Activated CD4-positive, alpha-beta T cell treated with anti-CD3 and anti-CD28 coated beads for 4 hours (primary cell): ENCODE data around the gene ZP3.
"Not testable (repeated sequence)": the region's sequence is repeated elsewhere in the genome, so short reads cannot be mapped to it uniquely, and the experiment has no call there.

Experiments
- DNase-seq, 2 donors: peaks; one replicate each; pipeline ENCODE4 v3.0.0-alpha.2; 2020

ZP3 gene

DNA sequence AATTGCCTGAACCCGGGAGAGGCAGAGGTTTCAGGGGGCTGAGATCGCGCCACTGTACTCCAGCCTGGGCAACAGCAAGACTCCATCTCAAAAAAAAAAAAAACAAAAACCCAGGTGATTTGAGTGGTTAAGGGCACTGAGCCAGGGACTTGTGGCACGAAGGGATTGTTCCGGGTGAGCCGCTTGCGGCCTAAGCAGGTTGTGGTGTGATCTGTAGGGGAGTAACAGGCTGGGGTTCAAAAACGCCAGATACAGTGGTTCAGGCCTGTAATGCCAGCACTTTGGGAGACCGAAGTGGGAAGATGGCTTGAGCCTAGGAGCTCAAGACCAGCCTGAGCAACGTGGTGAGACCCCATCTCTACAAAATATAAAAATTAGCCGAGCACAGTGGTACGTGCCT lies 19.1 kb downstream of the ZP3 start:
- peak in 1 of 2 donors; percentile 4 for DNase-seq

DNA sequence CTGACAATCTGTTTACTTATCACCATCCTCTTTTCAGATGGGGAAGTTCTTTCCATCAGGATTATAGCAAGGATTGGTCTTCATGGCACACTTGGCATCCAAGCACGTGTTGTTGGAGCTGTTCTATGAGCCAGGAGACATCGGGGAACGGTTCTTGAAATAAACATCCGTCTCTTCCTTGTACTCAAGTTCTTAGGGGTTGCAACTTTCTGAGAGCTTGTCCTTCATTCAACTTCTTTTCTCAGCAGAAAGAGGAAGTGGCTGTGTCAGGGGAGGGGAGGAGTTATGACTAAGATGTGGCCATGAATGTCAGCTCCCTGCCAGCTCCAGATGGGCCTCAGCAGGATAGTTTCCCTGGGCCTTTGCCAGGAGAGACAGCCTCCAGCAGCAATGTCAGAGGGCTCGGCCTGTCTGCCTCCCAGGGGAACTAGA lies 20.8 kb downstream of the ZP3 start:
- DNase-seq = peak in 1 of 2 donors; percentile 1

GRCh38 chr7:76457017-76457416 lies 32.3 kb downstream of the ZP3 start:
- not testable (repeated sequence) for DNase-seq

DNA sequence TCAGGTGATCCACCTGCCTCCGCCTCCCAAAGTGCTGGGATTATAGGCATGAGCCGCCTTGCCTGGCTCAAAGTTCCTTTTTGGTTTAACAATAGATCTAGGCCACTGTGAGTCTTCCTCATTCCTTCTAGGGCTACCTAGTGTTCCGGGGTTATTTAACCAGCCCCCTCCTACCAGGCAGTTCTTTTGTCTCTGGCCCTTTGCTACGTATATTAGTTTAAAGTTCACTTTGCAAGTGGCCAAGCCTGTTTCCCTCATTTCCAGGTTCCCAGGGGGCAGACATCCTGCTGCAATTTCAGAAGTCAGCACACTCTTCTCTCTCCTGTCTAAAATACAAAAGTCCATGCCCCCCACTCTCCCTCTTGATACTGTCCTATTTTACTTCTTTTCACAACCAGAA lies 33.8 kb downstream of the ZP3 start:
- not testable (repeated sequence) for DNase-seq

DNA sequence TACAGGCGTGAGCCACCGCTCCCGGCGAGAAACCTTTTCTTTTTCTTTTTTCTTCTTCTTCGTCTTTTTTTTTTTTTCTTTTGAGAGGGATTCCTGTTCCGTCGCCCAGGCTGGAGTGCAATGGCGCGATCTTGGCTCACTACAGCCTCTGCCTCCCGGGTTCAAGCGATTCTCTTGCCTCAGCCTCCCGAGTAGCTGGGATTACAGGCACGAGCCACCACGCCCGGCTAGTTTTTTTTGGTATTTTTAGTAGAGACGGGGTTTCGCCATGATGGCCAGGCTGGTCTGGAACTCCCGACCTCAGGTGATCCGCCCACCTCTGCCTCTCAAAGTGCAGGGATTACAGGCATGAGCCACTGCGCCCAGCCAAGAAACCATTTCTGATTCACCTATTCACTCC lies 36.0 kb downstream of the ZP3 start:
- DNase-seq = not testable (repeated sequence)

DNA sequence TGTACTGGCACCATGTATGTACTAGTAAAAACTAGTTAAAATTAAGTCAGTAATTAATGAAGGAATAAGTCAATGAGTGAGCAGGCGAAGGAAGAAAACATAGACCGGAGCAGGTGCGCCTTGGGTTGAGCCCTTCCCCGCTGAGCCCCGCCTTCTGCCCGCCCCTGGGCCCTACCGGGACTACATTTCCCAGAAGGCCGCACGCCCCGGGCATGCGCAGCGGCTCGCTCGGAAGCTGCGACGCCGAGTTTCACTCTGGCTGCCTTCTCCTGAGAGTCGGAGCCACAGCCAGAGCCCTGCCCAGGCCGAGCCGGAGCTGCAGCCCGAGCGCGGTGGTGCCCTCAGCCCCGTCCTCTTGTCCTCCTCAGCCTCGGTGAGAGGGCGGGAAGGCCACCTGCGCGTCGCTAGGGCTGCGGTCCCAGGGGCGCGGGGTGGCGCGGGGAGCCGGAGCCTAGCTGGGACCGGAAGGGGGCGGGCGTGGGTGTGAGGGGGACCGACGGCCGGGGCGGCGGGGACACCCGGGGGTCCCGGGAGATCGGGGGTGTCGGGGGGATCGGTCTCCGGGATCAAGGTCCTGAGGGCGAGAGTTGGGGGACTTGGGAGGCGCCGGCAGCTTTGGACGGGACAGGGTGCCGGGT lies 36.8 kb downstream of the ZP3 start, which contains the start of gene DTX2:
DTX2 (plus strand) TSS at position 246 of the 638 bp plus-strand sequence. CDS start 18,801 bp downstream, outside the sequence.
- DNase-seq = peak; percentile 41 to 58

DNA sequence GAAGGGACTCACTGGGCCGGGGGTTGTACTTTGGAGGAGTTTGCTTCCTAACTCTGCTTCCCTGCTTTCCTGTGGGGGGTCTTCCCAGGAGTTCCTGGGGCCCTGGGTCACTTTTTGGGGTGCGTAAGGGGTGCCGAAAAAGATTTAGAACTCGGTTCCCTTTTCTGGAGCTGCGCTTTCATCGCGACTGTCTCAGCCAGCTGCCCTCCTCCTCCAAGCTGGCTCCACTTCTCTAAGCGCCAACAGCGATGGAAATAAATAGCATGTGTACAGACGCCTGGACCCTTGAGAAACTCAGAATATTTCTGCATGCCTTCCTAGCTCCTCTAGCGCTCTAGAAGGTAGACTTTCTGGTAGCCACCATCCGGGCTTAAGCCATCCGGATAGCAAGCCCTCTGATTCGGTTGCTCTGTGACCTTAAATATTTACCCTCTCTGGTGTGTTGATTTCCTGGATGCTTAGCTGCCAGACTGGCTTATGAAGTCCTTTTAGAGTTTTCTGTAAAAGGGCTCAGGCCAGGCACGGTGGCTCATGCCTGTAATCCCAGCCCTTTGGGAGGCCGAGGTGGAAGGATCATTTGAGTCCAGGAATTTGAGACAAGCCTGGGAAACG lies 37.6 kb downstream of the ZP3 start:
- DNase-seq = not testable (repeated sequence)

DNA sequence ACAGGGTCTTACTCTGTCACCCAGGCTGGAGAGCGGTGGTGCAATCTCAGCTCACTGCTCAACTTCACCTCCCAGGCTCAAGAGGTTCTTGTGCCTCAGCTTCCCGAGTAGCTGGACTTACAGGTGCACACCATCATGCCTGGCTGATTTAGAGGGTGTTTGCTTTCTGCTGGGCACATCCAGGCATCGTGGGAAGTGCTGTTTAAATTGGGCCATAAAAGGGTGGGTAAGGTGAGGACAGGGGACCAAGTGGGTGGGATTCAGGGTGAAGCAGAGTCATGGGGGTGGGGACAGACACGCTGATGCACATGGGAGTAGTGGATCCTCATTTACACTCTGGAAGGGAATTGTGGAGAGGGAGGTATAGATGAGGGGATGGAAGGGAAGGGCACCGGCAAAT lies 40.2 kb downstream of the ZP3 start:
- DNase-seq = not testable (repeated sequence)

- not testable (repeated sequence) for DNase-seq
Observed at GRCh38 chr7:76465950-76466349, 41.2 kb downstream of the ZP3 start.

- not testable (repeated sequence) for DNase-seq
Observed at GRCh38 chr7:76467743-76468404, 43.1 kb downstream of the ZP3 start.

- DNase-seq = not testable (repeated sequence)
Observed at GRCh38 chr7:76471556-76472221, 46.9 kb downstream of the ZP3 start.

- not testable (repeated sequence) for DNase-seq
Observed at GRCh38 chr7:76473097-76473496, 48.3 kb downstream of the ZP3 start.

- DNase-seq = not testable (repeated sequence)
Observed at GRCh38 chr7:76476280-76476679, 51.5 kb downstream of the ZP3 start.

DNA sequence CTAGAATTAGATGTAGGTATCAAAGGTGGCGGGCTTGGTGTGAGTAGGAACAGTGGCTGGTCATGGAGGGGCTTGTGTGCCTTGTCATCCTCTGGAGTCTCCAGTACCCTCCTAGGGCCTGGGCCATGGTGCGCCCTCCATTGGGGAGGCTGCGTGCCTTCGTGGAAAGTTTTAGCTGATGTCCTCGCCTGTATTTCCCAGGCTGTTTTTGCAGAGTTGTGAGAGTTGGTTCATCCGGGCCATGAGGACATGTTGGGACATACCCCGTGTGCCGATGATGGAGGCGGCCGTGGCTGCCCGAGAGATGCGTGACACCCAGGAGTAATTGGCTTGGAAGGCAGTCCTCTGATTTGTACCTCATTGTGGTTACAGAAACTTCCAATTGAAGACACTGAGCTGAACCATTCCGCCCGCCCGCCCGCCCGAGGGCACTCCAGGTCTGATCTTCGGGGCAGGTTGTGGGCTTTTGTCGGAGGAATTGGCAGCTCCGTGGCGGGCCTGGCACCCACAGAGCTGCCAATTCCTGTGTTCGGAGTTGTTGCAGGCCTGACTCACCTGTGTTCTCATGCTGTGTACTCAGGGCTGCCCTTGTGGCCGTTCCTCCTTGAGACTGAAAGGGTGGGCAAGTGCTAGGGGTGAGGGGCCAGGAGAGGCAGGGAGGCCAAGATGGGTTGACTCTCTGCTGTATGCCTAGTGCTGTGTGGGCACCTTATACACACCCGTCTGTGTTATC lies 52.2 kb downstream of the ZP3 start:
- DNase-seq = not testable (repeated sequence)

DNA sequence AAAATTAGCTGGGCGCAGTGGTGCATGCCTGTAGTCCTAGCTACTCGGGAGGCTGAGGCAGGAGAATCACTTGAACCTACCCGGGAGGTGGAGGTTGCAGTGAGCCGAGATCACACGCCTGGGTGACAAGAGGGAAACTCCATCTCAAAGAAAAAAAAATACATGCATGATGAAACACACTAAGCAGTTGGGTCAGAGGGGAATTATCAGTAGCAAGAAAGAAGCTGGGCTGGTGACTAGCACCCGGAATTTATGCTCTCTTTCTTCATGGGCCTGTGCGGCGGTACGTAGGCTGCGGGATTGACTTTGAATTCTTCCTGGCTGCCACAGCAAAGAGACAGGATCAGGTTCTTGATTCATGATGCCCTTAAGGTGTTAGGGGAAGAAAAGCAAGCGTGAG lies 54.9 kb downstream of the ZP3 start:
- DNase-seq = not testable (repeated sequence)

GRCh38 chr7:76480403-76481253 lies 55.9 kb downstream of the ZP3 start:
- not testable (repeated sequence) for DNase-seq

GRCh38 chr7:76482660-76483059 lies 57.9 kb downstream of the ZP3 start:
- not testable (repeated sequence) for DNase-seq

- not testable (repeated sequence) for DNase-seq
Observed at GRCh38 chr7:76483081-76483480, 58.3 kb downstream of the ZP3 start.

DNA sequence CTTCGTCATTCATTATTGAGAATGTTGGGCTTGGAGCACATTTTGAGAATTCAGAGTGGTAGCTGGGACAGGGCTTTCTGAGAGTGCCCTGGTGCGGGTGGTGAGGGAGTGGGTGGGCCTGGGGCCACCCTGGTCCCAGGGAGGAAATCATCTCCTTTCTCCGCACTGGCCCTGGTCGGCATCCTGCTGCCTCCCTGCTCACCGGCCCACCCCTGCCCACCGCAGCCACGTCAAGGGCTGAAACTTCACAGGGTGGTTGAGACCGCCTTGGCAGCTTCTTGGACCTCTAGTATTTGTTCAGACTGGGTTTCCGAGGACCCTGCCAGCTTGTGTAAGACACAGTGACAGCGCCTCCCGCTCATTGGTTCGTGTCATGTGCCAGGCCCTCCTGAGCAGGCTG lies 59.7 kb downstream of the ZP3 start:
- not testable (repeated sequence) for DNase-seq

GRCh38 chr7:76485822-76486610 lies 61.3 kb downstream of the ZP3 start:
- DNase-seq = not testable (repeated sequence)

DNA sequence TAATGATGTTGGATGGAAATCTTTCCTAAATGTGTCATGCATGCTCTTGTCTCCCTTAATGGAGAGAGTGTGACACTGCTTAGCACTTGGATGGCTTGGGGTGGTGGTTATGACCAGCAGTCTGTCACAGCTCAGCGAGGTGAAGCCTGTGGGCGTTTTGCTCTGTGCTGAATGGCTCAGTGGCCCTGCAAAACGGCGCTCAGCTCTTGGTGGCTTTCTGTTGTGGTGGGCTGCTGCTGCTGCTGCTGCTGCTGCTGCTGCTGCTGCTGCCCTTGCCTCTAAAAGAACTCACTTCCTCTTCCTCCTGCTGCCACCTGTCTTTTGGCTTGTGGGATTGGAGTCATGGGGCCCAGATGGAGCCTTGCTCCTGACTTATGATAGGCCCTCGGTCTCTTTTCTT lies 61.9 kb downstream of the ZP3 start:
- peak; percentile 18 to 22 for DNase-seq
